ENCODE results near the gene PHF23. TPM values are rescaled to one million over a fixed set of nuclear protein-coding genes. Genes with fewer than 3 reads are reported as not detected.

The PHF23 gene
- 33.3 and 34.9 TPM in 2 replicates for total RNA-seq

DNA sequence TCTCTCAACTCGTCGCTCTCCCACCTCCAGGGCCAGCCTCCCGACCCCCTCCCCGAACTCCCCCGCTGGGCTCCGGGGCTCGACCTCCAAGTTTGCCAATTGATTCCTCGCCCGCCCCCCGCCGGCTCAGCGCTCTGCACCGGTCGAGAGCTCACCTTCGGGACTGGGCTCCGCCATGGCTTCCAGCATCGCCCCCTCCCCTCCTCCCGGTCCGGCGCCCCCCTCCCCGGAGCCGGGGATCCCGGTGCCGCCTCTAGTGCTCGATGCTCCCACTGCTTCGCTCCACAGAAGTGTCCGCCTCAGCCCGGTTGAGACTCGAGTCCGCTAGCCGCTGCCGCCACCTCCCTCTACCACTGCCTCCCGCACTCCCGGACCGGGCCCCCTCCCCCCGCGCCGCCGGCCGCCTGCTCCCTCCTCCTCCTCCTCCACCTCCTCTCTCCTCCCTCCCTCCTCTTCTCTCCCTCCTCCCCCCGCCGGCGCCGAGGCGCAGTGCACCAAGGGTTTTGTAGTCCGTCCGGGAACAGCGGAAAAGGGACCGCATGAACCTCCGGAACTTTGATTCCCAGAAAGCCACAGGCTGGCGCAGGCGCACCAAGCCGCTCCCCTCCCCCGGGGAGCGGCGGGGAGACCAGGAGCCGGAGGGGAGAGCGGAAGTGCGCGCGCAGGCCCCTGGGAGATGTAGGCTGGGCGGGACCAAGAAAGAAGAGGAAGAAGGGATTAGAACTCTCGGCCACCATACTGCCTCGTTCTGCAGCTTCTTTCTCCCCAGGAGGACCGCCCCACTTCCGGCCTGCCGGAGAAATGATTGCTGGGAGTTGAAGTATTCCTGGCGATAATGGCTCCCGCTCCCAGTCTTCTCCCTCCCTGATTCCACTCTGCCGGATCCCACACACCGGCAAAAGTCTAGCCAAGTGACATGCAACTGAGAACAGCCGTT lies at the start of gene PHF23:
Gene PHF23 (minus strand): TSS at position 367 of the 937 bp plus-strand sequence. CDS start 178 bp downstream, at position 189.

DNA sequence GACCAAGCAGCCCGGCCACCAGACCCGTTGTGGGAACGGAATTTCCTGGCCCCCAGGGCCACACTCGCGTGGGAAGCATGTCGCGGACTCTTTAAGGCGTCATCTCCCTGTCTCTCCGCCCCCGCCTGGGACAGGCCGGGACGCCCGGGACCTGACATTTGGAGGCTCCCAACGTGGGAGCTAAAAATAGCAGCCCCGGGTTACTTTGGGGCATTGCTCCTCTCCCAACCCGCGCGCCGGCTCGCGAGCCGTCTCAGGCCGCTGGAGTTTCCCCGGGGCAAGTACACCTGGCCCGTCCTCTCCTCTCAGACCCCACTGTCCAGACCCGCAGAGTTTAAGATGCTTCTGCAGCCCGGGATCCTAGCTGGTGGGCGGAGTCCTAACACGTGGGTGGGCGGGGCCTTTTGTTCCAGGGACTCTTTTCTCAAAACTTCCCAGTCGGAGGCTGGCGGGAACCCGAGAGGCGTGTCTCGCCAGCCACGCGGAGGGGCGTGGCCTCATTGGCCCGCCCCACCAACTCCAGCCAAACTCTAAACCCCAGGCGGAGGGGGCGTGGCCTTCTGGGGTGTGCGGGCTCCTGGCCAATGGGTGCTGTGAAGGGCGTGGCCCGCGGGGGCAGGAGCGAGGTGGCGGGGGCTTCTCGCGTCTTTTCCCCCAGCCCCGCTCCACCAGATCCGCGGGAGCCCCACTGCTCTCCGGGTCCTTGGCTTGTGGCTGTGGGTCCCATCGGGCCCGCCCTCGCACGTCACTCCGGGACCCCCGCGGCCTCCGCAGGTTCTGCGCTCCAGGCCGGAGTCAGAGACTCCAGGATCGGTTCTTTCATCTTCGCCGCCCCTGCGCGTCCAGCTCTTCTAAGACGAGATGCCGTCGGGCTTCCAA lies 42.1 kb upstream of the PHF23 start, which contains the start of gene SLC2A4:
Gene SLC2A4 (plus strand): TSS at position 645 of the 879 bp plus-strand sequence. CDS start 217 bp downstream, at position 862.

DNA sequence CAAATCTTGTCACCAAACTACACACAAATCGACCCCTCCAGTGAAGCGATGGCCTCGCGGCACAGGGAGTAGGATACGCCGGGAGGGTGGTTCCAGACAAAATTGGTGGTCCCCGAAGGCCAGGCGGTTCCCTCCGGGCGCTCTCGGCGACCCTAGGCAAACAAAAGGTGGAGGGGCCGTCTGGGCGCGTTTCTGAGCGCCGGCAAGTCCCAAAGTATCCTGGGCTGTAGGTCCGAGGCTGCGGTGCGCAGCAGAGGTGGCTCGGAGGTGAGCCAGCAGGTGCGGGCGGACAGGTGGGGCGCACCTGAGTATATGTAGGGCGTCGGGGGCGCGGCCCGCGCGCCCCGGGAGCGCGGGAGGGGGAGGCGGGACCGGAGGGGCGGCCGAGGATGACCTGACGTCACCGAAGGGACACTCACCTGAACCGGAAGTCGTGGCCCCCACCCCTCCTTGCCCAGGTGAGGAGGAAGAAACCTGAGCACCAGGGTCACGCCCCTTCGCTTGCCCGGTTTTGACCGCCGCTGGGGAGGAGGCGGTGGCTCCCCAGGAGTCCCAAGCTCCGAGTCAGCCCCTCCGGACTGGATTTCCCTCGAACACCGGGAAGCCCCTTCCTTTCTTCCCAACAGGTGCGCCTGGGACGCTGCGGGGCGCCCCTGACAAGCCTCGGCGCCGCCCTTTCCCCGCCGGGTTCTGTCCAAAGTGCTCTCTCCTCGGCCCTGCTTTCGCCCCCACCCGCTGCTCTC lies 23.1 kb upstream of the PHF23 start, which contains the start of gene CLDN7:
Gene CLDN7 (minus strand): TSS at position 287 of the 743 bp plus-strand sequence. CDS start 435 bp downstream, outside the sequence.

DNA sequence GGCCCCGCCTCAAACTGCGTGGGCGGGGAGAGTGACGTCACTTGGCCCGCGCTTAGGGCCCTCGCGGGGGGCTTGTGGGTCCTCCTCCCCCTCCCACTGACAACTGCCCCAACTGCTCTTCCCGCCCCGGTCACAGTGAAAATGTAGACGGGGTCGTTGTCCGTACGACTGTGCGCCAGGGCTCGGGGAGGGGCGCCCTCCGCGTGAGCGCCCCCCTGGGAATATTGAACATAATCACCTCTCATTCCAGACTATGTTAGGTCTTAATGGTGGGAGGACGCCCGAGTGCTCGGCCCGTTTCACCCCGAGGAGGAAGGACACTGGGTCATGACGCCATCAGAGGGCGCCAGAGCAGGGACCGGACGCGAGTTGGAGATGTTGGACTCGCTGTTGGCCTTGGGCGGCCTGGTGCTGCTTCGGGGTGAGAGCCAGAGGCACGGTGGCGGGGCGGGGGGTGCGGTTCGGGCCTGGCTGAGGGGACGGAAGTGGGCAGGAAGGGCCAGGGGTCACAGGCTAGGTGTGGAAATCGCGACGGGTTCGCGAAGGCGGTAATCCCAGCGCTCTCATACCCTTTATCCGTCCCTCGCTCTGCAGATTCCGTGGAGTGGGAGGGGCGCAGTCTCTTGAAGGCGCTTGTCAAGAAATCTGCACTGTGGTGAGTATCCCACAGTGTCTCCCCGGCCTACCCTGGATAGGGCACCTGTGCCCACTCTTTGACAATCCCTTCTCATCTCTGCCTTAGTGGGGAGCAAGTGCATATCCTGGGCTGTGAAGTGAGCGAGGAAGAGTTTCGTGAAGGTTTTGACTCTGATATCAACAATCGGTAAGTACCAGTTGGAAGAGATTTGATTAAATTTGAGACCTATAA lies 13.2 kb upstream of the PHF23 start, which contains the start of gene ELP5:
Gene ELP5 (plus strand): TSS at position 40 of the 868 bp plus-strand sequence. CDS start 336 bp downstream, at position 376.

DNA sequence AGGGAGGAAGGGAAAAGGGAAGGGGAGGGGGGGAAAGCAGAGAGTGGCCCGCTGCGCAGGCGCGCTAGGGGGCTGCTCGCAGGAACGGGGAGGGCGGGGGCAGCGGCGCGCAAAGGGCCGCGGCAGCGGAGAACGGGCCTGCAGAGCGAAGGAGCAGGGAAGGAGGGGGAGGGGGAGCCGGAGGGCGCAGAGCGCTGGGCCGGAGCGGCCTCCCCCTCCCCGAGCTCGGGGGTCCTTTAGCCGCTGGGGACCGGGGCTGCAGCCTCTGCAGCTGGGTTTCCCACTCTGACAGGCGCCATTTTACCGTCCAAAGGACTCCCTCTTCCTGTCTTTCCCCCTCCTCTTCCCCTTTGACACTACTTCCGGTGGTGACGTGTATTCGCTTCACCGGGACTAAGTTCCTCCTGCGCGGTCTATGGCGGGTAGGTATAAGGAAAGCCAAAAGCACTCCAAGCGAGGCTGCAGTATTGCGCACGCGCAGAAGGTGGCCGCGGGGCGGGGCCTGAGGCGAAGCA lies 12.5 kb upstream of the PHF23 start, which contains the start of gene CTDNEP1:
Gene CTDNEP1 (minus strand): TSS at position 74 of the 515 bp plus-strand sequence. CDS start 438 bp downstream, outside the sequence.

DNA sequence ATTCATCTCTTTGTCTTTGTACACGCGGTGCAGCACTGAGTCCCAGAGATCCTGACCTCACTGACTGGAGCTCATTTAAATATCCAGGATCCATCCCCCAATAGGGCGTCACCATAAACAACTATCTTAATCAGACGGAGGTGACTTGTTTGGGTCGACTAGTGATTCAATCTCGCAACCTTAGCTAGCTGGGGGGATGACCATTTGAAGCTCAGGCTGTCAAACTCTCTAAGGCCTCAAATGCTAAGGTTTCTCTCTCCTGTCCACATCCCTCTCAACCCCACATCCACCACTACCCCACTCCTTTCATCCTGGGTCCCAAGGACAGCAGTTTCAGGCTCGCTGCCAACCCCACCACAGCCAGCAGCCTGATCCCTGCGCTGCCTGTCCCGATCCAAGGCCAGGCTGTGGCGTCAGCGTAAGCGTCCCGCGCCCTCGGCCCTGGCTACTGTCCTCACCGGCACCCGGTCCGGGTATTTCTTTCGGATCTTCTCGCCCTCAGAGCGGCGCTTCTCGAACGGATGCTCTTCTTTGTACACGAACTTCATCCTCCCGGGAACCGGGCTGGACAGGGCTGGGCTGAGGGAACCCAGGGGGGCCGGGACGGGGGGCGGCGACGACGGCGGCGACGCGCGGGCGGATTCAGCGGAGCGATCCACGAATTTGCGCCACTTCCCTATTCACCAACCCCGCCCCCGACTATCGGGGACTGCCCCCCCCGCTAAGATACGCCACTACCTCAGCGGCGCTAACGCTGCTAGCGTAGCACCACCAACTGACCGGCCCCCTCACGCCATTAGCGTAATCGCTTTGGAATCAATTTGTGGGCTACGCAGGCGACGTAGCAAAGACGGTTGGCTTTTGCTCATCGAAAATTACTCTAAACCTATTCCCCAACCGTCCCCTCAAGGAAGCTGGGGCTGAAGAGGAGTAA lies 2.8 kb upstream of the PHF23 start, which contains the start of gene GABARAP:
Gene GABARAP (minus strand): TSS at position 667 of the 934 bp plus-strand sequence. CDS start 119 bp downstream, at position 548.

DNA sequence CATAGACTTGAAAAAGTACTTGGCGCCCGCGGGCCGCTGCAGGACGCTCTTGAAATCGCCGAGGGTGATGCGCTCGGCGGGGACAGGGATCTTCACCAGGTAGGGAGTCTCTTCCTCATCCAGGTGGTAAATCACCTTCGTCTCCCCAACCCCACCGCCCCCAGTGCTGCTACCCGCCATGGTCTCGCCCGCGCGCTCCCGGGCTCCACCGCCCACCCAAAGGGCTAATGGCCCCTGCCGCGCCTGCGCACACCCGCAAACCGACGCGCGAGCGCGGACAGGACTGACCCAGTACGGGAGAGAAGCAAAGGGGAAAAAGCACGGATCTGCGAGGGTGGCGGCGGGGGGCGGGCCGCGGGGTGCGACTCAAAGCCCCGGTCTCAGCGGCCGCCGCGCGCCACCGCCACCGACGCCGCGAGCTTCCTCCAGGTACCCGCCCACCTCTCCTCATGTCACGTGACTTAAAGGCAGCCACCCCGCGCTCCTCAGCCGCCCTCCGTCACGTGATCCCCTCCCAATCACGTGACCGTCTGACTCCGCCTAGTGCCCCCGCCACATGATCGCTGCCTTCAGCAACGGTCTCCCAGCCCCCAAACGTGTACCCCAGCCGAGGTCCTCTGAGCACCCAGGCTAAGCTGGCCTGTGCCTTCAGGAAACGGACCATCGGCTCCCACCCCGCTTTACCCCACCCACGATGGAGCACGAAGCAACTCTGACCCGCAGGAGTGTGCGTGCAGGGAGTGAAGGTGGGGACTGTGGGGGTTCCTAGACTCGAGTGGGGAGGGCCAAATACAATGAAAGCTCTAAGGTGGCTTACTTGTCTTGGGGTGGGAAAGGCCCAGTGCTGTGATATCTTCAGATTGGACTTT lies 4.9 kb downstream of the PHF23 start, which contains the start of gene DVL2:
Gene DVL2 (minus strand): TSS at position 435 of the 869 bp plus-strand sequence. CDS start 255 bp downstream, at position 180.

DNA sequence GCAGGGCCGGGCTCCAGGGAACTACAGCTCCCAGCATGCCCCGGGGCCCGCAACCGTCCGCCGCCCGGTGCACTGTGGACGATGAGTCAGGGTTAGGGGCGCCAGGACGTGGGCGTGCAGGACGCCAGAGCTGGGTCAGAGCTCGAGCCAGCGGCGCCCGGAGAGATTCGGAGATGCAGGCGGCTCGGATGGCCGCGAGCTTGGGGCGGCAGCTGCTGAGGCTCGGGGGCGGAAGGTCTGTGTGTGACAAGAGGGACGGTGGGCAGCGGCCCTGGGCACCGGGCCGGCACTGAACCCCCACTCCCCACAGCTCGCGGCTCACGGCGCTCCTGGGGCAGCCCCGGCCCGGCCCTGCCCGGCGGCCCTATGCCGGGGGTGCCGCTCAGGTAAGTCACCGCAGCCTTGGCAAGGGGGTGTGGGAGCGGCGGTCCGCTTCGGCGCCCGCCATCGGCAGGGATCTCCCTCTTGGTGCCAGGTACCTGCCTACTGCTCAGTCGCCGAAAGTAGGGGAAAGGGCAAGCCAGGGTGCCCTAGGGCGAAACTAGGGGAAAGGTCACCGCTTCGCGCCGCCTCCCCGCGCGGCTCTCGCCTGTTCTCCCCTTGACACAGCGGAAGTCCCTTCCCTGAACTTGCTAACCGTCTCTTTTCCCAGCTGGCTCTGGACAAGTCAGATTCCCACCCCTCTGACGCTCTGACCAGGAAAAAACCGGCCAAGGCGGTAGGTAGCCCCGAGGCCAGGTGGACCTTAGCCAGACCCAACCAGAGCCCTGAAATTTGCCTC lies 19.3 kb downstream of the PHF23 start, which contains the start of the genes ACADVL and DLG4:
Gene ACADVL (plus strand): TSS at position 127 of the 781 bp plus-strand sequence. CDS start 47 bp downstream, at position 174.
Gene DLG4 (minus strand): TSS at position 25 of the 781 bp plus-strand sequence.

Other genes with a start within 250 kb of the PHF23 start
- not detected in 2 replicates for gene ALOX12, start 243.4 kb downstream of the PHF23 start, total RNA-seq
- 44.5 and 53.0 TPM in 2 replicates for gene RNASEK, start 226.8 kb downstream of the PHF23 start, total RNA-seq
- 3.4 and 7.3 TPM in 2 replicates for gene BCL6B, start 216.4 kb downstream of the PHF23 start, total RNA-seq
- gene SLC16A13, start 203.4 kb downstream of the PHF23 start, total RNA-seq = 0.12 and 0.13 TPM in 2 replicates
- not detected in 2 replicates for gene SLC16A11, start 195.4 kb downstream of the PHF23 start, total RNA-seq
- 0.19 TPM in 1 of 2 replicates, not detected in the other for gene CLEC10A, start 159.2 kb downstream of the PHF23 start, total RNA-seq
- gene ASGR2, start 124.6 kb downstream of the PHF23 start, total RNA-seq = not detected in 2 replicates
- 0.66 and 0.68 TPM in 2 replicates for gene ASGR1, start 60.1 kb downstream of the PHF23 start, total RNA-seq
- 15.0 and 16.0 TPM in 2 replicates for gene DLG4, start 19.6 kb downstream of the PHF23 start, total RNA-seq
- 273 and 426 TPM in 2 replicates for gene ACADVL, start 19.5 kb downstream of the PHF23 start, total RNA-seq
- 69.3 and 76.5 TPM in 2 replicates for gene DVL2, start 4.9 kb downstream of the PHF23 start, total RNA-seq
- 172 and 209 TPM in 2 replicates for gene GABARAP, start 3.0 kb upstream of the PHF23 start, total RNA-seq
- 17.6 and 35.4 TPM in 2 replicates for gene CTDNEP1, start 12.3 kb upstream of the PHF23 start, total RNA-seq
- gene ELP5, start 12.8 kb upstream of the PHF23 start, total RNA-seq = 29.7 and 35.6 TPM in 2 replicates
- 3.5 and 8.2 TPM in 2 replicates for gene CLDN7, start 23.0 kb upstream of the PHF23 start, total RNA-seq
- gene SLC2A4, start 42.3 kb upstream of the PHF23 start, total RNA-seq = 0.13 and 0.19 TPM in 2 replicates
- gene YBX2, start 55.2 kb upstream of the PHF23 start, total RNA-seq = not detected in 2 replicates
- gene EIF5A, start 68.2 kb upstream of the PHF23 start, total RNA-seq = 541 and 738 TPM in 2 replicates
- gene GPS2, start 75.9 kb upstream of the PHF23 start, total RNA-seq = 33.6 and 40.6 TPM in 2 replicates
- 14.2 and 18.9 TPM in 2 replicates for gene NEURL4, start 89.9 kb upstream of the PHF23 start, total RNA-seq
- gene ACAP1, start 97.1 kb upstream of the PHF23 start, total RNA-seq = 0.56 and 2.2 TPM in 2 replicates
- gene KCTD11, start 112.7 kb upstream of the PHF23 start, total RNA-seq = 5.8 and 5.9 TPM in 2 replicates
- not detected in 2 replicates for gene TMEM95, start 115.7 kb upstream of the PHF23 start, total RNA-seq
- not detected in 2 replicates for gene TNK1, start 141.6 kb upstream of the PHF23 start, total RNA-seq
- 18.6 and 25.4 TPM in 2 replicates for gene PLSCR3, start 155.1 kb upstream of the PHF23 start, total RNA-seq
- 55.4 and 82.8 TPM in 2 replicates for gene TMEM256, start 164.6 kb upstream of the PHF23 start, total RNA-seq
- 2.5 and 6.7 TPM in 2 replicates for gene NLGN2, start 168.4 kb upstream of the PHF23 start, total RNA-seq
- not detected in 2 replicates for gene SPEM1, start 180.9 kb upstream of the PHF23 start, total RNA-seq
- not detected in 2 replicates for gene SPEM2, start 186.2 kb upstream of the PHF23 start, total RNA-seq
- gene SPEM3, start 189.4 kb upstream of the PHF23 start, total RNA-seq = not detected in 2 replicates
- 2.4 and 3.2 TPM in 2 replicates for gene TMEM102, start 196.0 kb upstream of the PHF23 start, total RNA-seq
- gene FGF11, start 200.1 kb upstream of the PHF23 start, total RNA-seq = 0.13 and 0.19 TPM in 2 replicates
- gene CHRNB1, start 205.6 kb upstream of the PHF23 start, total RNA-seq = 6.6 and 7.6 TPM in 2 replicates
- 18.2 and 23.6 TPM in 2 replicates for gene ZBTB4, start 240.2 kb upstream of the PHF23 start, total RNA-seq
- not detected in 2 replicates for gene SLC35G6, start 242.0 kb upstream of the PHF23 start, total RNA-seq
- gene POLR2A, start 244.9 kb upstream of the PHF23 start, total RNA-seq = 98.6 and 101 TPM in 2 replicates